ENCODE data around the gene NADK.

DNA sequence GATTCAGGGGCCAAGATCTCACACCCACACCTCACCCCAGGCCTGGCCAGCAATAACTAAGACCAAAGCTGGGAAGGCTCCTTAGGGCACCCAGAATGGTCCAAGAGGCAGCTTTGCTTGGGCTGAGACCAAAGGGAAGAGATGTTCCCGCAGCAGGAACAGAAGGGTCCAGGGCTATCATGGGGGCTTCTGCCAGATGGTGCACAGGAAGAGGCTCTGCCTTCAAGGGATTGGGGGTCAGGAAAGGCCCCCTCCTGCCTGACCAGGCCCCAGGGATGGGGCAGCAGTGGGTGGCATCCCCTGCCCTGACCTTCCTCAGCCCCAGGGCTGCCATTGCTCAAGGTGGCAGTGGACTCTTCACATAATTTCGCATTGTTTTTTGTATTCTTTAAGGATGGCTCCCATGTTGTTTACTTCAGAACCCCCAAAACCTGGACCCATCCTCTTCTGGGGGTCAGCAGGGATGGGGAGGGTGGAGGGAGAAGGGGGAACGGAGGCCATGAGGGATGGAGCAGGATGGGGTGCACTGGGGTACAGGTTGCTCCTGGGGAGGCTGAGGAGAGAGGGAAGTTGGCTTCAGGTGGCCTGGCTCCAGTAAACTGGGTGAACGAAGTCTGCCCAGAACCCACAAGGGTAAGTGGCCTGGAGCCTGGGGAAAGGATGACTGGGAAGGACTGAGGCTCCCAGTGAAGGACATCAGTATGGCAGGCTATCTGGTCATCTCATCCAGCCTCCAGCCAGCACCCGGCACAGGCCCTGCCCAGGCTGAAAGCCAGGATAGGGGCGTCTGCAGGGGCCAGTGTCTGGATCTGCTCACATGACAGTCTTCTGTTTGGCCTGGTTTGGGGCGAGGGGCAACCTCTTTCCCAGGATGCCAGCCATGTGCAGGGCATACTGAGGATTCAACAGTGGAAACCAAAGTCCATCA is 2.6 kb upstream of the NADK start:
- TF ChIP-seq POLR2A (IDR thresholded peaks at IDR 0.05; ENCODE audit: low read depth, low read length) (no peak), SP1 (IDR thresholded peaks at IDR 0.05; ENCODE audit: low read depth, low read length) (no peak), RFX5 (IDR thresholded peaks at IDR 0.05; ENCODE audit: low read depth, low read length) (no peak), CREB1 (IDR thresholded peaks at IDR 0.05; ENCODE audit: low read depth) (no peak), SRF (IDR thresholded peaks at IDR 0.05; ENCODE audit: low read depth in 2 of 2, low read length in 2 of 2) (no peak), RAD21 (IDR thresholded peaks at IDR 0.05; ENCODE audit: insufficient read depth, low read depth, low read length) (no peak), EZH2 (IDR thresholded peaks at IDR 0.05; ENCODE audit: borderline replicate concordance, control insufficient read depth, low read depth, low read length) (no peak), DPF2 (IDR thresholded peaks at IDR 0.05) (no peak; the same call in 1 of the 2 replicates), SIX5 (IDR thresholded peaks at IDR 0.05; ENCODE audit: low read depth, low read length, severe bottlenecking) (no peak), NFYB (IDR thresholded peaks at IDR 0.05; ENCODE audit: insufficient read depth, low read depth, low read length) (no peak), SREBF1 (IDR thresholded peaks at IDR 0.05; ENCODE audit: low read length) (no peak)
- TF ChIP-seq, protein P1, sequence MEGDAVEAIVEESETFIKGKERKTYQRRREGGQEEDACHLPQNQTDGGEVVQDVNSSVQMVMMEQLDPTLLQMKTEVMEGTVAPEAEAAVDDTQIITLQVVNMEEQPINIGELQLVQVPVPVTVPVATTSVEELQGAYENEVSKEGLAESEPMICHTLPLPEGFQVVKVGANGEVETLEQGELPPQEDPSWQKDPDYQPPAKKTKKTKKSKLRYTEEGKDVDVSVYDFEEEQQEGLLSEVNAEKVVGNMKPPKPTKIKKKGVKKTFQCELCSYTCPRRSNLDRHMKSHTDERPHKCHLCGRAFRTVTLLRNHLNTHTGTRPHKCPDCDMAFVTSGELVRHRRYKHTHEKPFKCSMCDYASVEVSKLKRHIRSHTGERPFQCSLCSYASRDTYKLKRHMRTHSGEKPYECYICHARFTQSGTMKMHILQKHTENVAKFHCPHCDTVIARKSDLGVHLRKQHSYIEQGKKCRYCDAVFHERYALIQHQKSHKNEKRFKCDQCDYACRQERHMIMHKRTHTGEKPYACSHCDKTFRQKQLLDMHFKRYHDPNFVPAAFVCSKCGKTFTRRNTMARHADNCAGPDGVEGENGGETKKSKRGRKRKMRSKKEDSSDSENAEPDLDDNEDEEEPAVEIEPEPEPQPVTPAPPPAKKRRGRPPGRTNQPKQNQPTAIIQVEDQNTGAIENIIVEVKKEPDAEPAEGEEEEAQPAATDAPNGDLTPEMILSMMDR (IDR thresholded peaks at IDR 0.05 in 2 of 3, conservative IDR thresholded peaks at IDR 0.05 in 1 of 3; ENCODE audit: control insufficient read depth in 2 of 3, extremely low read depth in 1 of 3, insufficient read depth in 1 of 3, low read depth in 3 of 3, low read length in 3 of 3) = no peak
- TF ChIP-seq, protein P2, sequence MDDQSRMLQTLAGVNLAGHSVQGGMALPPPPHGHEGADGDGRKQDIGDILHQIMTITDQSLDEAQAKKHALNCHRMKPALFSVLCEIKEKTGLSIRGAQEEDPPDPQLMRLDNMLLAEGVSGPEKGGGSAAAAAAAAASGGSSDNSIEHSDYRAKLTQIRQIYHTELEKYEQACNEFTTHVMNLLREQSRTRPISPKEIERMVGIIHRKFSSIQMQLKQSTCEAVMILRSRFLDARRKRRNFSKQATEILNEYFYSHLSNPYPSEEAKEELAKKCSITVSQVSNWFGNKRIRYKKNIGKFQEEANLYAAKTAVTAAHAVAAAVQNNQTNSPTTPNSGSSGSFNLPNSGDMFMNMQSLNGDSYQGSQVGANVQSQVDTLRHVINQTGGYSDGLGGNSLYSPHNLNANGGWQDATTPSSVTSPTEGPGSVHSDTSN (IDR thresholded peaks at IDR 0.05; ENCODE audit: insufficient replicate concordance, low read depth, low read length) = no peak
- TF ChIP-seq, protein P3, sequence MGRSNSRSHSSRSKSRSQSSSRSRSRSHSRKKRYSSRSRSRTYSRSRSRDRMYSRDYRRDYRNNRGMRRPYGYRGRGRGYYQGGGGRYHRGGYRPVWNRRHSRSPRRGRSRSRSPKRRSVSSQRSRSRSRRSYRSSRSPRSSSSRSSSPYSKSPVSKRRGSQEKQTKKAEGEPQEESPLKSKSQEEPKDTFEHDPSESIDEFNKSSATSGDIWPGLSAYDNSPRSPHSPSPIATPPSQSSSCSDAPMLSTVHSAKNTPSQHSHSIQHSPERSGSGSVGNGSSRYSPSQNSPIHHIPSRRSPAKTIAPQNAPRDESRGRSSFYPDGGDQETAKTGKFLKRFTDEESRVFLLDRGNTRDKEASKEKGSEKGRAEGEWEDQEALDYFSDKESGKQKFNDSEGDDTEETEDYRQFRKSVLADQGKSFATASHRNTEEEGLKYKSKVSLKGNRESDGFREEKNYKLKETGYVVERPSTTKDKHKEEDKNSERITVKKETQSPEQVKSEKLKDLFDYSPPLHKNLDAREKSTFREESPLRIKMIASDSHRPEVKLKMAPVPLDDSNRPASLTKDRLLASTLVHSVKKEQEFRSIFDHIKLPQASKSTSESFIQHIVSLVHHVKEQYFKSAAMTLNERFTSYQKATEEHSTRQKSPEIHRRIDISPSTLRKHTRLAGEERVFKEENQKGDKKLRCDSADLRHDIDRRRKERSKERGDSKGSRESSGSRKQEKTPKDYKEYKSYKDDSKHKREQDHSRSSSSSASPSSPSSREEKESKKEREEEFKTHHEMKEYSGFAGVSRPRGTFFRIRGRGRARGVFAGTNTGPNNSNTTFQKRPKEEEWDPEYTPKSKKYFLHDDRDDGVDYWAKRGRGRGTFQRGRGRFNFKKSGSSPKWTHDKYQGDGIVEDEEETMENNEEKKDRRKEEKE (IDR thresholded peaks at IDR 0.05) = no peak
